ENCODE data around the gene KAZALD1.
"Not testable (repeated sequence)": the region's sequence is repeated elsewhere in the genome, so short reads cannot be mapped to it uniquely, and the experiment has no call there.

The KAZALD1 gene

DNA sequence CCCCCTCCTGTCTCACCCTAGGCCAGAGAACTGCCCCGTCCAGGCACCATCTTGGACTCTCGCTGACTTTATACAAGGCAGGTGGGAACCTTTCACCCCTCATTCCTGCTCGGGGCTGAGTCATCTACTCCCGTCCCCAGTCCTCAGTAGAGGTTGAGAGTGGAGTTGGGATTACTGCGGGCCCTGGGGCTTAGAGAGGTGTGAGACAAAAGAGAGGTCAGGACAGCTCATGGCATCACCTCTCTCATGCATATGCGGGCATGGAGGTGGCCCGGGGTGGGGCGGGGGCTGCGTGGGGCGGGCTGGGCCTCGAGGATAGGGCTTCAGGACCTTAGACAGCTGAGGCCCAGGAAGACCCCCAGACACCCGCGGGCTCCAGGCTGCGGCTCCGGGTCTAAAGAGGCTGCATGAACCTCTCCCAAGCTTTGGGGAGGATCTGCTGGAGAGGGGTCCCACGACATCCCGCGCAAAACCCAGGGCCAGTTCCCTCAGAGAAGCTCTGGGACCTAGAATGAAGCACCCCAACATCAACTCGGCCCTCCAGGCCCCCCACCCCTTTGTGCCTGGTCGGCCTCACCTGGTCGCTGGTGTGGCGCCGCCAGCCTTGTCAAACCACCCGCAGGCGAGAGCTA, 31.2 kb upstream of the KAZALD1 start:
- DNase-seq (ENCODE audit: low read depth, low spot score): no peak

DNA sequence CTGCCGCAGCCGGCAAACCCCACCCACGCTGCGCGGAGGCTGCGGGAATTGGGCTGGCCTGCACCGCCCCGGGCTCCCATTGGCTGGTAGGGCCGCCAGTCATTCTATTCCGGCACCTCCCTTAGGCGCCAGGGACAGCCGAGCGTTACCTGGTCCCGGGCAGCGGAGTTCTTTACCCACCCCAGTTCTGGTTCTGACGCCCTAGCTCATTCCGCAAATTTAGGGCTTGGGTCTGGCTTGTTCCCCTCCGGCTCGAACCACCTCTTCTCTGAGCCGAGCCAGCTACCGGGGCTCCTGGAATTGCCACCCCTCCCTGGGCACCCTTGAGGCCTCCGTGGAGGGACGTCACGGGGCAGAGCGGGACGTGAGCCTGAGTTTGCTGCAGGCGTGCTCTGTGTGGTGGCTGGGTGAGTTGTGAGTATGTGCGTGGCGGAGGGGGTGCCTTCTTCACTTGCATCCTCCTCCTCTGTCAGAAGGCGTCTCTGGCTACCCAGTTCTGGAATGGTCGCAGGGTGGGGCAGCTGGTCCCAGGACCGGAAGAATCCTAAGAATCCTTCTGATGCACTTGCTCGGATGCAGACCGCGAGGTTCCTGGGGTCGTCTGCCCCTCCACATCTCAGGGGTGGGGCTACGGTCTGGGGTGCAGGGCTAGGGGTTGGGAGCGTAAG, 30.5 kb upstream of the KAZALD1 start, which contains the start of the genes PDZD7 and SFXN3:
TSS of gene PDZD7 (minus strand) at position 2 of the 668 bp plus-strand sequence. CDS start 910 bp downstream, outside the sequence.
TSS of gene SFXN3 (plus strand) at position 107 of the 668 bp plus-strand sequence. CDS start 3,461 bp downstream, outside the sequence.
- DNase-seq (ENCODE audit: low read depth, low spot score): peak; percentile 83

DNA sequence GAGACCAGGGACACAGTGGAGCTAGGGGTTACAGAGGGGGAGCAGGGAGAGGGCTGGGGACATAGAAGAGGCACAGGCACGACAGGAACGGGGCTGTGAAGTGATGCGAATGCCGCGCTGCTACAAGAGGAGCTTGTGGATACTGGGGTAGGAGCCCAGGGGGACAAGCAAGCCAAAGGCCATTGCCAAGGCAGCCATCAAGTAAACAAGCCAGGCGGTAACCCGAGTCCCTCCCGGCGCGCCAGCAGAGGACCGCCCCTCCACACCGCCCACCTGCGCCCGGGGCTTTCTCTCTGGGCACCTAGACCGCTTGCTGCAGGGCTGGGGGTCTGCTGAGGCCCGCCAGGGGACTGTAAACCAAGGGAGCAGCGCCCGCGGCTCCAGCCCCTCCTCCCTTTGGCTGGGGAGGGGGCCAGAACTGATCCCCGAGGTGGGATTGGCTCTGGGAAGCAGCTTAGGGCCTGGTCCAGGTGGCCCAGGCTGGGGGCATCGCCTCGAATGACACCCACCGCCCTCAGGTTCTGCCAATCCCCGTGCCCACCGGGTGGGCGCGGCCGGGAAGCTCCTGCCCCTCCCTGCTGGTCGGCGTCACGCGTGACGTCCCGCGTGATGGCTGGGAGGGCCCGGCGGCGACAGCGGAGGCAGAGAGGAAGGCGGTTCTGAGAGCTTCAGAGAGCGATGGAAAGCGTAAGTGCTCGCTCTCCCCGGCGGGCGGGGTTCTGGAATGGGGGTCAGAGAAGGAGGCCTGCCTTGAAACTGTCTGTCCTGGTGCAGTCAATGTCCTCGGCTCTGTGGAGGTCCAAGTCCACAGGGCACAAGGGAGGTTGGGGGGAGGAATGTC, 29.8 kb upstream of the KAZALD1 start:
- peak; percentile 63 for DNase-seq (ENCODE audit: low read depth, low spot score)

DNA sequence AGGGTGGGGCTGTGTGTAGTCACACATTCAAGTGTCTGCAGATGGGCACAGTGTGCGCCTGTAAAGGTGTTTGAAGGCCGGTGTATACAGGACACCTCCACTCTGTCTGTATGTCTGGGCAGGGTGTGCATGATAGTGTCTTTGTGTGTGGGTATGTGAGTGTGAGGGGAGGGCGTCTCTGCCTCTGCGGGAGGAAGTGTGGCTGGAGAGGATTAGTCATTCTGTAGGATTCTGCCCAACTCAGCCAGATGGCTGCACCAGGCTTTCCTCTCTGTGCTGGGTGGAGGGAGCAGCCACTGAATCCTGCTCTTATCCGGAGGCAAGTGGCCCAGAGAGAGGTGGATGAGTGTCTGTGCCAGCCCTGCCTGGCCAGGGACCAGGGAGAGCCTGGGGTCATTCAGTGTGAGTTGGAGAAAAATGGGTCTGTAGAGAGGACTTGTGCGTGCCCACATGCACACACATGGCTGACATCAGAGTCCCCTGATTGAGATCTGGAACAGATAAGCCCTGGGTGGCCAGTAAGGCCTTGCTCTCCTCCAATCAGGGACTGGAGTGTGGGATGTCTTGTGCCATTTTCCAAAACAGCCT, 29.1 kb upstream of the KAZALD1 start:
- no peak for DNase-seq (ENCODE audit: low read depth, low spot score)

DNA sequence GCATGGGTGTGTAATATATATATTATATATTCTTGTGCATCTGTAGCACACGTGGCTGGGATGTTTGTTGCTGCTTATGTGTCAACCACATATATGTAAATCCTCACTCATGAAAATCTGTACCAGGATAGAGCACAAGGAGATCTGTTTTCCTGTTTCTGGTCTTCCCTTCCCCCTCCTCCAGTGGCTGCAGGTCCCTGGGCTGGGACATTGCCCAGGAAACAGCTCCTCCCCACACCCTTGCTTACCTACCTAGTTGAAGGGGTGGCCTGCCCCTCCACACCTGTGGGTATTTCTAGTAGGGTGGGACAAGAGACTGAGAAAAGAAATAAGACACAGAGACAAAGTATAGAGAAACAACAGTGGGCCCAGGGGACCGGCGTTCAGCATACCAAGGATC, 28.5 kb upstream of the KAZALD1 start:
- no peak for DNase-seq (ENCODE audit: low read depth, low spot score)

DNA sequence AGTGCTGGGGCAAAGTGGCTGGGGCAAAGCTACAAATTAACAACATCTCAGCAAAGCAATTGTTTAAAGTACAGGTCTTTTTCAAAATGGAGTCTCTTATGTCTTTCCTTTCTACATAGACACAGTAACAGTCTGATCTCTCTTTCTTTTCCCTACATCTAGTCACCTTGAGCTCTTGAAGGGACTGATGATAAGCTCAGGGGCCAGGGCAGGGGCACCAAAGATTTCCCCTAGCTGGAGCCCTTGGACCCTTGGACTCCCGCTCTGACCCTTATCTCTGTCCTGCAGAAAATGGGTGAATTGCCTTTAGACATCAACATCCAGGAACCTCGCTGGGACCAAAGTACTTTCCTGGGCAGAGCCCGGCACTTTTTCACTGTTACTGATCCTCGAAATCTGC, 27.4 kb upstream of the KAZALD1 start:
- DNase-seq (ENCODE audit: low read depth, low spot score): not testable (repeated sequence)

DNA sequence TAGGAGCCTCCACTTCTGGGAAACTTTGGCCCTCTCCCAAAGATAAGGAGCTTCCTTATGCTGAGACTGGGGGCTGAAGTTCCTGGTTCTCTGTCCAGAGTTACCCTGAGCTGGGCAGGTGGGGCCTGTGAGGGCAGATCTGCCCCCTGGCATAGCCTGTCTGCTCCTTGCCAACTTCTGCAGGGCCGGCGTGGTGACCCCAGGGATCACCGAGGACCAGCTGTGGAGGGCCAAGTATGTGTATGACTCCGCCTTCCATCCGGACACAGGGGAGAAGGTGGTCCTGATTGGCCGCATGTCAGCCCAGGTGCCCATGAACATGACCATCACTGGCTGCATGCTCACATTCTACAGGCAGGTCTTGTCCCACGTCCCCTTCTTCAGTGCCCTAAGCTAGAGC, 26.5 kb upstream of the KAZALD1 start:
- no peak for DNase-seq (ENCODE audit: low read depth, low spot score)

DNA sequence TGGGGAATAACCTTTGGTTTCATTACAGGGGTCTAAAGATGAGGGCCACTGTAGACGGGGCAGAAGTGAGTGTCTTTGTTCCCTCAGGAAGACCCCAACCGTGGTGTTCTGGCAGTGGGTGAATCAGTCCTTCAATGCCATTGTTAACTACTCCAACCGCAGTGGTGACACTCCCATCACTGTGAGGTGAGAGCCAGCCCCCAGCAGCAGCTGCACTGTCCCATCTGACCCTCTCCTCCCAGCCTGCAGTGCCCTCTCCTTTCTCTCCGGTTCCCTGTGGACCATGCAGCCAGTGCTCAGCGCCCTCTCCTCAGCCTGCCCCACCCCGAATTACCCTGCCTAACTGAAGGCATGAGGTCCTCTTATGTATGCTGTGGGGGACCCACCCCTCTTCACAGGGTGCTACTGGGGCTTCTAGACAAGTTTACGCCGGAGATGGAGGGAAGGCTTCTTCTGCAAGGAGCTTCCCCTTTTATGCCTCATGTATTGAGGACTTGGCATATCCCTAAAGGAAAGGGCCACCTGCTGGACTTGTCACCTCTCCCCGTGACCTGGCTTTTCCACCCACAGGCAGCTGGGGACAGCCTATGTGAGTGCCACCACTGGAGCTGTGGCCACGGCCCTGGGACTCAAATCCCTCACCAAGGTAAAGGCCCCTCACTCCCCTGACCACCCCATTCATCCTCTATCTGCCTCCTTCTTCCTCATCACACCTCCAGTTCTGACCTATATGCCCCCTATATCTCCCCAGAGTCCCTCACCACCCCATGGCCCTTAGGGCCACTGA, 25.7 kb upstream of the KAZALD1 start:
- DNase-seq (ENCODE audit: low read depth, low spot score): no peak

DNA sequence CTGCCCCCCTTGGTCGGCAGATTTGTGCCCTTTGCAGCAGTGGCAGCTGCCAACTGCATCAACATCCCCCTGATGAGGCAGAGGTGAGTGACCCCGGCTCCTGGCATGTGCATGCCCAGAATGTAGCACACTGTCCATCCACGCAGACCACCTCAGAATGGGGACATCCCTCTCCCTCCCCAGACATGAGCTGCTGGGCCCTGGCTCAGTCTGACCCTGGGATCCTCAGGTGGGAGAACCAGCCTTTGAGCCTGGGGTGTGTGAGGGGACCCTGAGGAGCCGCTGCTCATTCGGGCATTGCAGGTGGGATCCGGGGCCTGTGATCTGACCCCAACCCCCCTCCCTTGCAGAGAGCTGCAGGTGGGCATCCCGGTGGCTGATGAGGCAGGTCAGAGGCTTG, 25.1 kb upstream of the KAZALD1 start:
- no peak for DNase-seq (ENCODE audit: low read depth, low spot score)

DNA sequence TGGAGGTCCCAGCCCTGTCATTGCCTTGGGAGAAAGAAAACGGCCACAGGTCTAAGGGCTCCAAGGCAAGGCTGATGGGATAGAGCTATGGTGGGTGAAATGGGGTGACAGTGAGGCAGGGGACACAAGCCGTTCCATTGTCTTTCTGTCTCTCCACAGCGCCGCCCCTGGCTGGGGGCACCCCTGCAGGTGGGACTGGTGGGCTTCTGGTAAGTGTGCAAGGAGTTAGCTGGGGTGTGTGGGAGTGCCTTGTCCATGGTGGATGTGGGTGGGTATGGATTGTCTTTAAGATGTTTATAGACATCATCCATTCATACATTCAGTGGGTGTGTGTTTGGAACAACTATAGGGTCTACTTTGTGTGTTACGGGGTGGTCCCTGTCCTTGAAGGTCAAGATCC, 23.3 kb upstream of the KAZALD1 start:
- no peak for DNase-seq (ENCODE audit: low read depth, low spot score)

DNA sequence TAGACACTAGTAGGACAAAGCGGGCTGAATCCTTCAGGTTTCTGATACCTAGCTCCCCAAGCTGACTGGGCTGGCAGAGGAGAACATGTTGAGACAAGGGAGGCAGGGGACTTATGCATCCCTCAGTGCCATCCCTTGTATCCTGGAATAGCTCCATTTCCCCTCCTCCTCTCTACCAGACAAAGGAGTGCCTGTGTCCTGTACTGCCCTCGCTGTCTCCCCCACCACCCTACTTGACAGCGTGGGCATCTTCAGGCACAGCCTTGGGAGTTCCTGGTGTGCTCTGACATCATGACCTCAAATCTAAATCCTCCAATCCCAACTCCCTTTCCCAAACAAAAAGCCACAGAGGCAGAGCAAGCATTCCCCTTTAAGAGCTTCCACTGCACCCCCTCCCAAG, 21.7 kb upstream of the KAZALD1 start:
- DNase-seq (ENCODE audit: low read depth, low spot score): no peak

DNA sequence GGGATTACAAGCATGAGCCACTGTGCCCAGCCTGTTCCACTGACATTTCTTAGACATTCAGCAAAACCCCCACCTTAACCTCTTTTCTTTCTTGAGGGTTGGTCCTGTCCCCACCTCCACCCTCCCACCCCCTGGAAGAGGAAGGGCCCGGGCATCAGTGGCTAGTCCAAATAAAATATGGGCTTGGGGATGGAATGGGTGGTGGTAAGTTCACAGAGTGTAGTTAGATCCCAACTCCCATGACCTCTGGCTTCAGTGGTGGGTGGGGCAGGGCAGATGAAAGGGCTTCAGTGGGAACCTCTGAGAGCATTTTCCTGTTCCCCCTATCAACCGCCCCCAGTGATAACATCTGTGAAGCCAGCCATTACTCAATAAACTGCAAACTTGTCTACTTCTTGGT, 20.9 kb upstream of the KAZALD1 start:
- DNase-seq (ENCODE audit: low read depth, low spot score): no peak

DNA sequence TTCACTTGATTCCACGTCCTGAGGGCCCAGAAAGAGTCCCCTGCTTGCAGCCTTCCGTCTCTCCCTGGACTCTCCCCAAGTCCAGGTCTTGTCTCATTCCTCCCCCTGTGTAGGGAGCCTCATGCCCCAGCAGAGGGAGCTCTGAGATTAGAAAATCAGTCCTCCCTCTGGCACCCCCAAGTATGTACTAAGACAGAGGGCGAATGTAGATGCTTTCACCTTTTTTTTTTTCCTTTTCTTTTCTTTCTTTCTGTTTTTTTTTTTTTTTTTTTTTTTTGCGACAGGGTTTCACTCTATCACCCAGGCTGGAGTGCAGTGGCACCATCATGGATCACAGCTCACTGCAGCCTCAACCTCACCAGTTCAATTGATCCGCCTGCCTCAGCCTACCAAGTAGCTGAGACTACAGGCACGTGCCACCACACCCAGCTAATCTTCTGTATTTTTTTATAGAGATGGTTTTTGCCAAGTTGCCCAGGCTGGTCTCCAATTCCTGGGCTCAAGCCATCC, 20.5 kb upstream of the KAZALD1 start:
- DNase-seq (ENCODE audit: low read depth, low spot score): peak; percentile 53

DNA sequence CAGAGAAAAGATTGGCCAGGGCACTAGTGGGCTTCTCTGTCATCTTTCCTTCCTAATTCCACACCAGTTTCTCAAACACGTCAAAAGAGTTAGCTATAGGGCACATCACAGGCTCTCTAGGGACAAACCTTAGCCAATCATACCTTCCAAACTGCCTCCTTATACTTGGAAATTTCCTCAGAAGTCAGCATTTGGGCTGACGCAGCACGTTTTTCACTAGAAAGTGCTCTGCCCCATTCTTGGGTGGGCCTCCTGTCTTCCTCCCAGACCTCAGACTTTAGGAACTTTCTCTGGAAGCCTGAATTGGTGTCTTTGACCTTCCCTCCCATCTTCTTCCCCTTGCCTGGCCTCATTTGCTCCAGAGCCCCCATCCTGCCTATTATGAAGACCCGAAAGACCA, 19.7 kb upstream of the KAZALD1 start:
- DNase-seq (ENCODE audit: low read depth, low spot score): no peak

DNA sequence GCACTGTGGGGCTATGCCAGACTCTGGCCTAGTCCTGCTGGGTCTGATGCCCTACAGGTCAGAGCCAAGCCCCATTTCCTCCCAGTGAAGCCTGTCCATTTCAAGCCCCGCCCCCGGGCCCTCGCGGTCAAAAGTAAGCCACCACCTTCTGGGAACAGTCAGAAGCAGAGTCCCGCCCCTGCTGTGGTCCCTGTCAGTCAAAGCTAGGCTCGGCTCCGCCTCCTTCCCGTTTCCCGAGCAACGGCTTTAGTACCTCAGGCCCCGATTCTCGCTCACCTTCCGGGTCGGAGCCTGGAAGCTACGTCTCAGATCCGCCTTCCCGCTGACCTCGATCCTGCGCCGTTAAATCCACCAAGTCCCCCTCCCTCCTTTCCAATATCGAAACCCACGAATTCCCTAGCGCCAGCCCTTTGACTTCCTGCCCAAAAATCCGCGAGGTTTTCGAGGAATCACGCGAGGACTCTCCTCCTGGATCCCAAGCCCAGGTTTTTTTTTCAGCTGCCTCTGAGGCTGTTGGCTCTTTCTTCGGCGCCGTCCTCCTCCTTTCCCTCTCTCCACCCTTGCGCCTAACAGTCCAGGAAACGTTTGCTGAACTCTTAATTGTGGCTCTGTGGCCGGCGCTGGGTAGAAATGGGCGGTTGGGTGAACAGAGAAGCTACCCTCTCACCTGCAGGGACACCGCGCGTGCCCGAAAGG, 19.0 kb upstream of the KAZALD1 start:
- peak; percentile 61 for DNase-seq (ENCODE audit: low read depth, low spot score)

DNA sequence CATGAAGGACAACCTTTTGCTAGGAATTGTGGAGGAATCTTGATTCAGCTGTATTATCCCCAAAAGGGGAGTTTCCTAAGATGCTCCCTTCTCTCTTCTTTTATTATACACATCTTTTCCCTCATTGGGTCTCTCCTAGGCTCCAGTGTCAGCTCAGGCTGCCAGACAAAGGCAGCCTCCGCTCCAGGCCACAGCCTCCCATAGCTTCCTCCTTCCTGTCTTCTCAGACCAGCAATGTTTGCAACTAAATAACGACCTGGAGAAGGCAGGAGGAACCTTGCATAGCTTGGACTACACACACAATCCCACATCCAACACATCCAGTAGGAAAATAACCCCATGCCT, 18.5 kb upstream of the KAZALD1 start:
- DNase-seq (ENCODE audit: low read depth, low spot score): no peak

DNA sequence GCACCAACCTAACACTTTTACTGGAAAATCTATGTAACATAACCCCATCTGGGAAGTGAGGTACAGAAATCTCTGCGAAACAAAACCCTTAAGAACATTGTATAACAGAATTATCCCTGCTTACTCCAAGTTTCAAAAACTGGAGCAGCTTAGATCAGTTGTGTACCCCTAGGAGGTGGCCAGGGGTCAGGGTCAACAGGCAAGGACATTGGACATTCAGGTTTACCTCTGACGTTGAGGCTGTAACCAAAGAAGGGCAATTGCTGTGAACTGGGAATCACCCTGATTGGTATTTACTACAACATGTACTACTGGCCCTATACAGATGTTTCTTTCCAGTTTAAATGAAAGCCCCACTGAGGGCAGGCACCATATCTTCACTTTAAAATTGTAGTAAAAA, 17.7 kb upstream of the KAZALD1 start:
- DNase-seq (ENCODE audit: low read depth, low spot score): no peak

DNA sequence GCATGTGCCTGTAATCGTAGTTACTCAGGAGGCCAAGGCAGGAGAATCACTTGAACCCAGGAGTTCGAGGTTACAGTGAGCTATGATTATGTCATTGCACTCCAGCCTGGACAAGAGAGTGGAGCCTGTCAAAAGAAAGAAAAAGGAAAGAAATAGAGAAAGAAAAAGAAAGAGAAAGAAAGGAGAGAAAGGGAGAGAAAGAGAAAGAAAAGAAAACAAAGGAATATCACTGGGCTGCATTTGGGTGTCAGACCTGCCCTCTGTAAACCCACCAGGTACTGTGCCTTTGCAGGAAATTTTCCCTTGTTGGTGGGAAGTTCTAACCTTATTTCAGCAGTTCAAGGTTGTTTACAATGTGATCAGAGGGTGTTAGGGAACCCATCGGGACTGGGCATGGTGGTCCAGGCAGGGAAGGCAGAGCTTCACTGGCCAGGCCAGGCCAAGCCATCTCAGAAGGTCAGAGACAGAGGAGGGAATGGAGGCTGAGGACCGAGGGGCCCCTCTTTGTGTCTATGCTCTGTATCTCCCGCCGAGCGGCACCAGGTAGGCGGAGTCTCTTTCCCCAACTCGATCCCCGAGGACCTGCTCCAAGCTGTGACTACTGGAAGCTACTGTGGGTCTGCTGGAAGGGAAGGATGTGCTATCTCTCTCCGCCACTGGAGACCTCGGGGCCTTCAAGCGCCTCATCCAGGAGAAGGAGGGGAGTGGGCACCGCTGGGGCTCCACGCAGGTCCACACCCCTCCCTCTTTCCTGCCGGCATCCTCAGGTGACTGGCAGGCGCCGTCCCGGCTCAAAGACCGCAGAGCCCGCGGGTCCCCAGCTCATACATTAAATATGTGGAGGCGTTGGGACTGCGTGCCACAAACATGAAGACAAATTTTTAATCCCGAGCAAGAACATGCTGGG, 15.2 kb upstream of the KAZALD1 start:
- no peak for DNase-seq (ENCODE audit: low read depth, low spot score)

DNA sequence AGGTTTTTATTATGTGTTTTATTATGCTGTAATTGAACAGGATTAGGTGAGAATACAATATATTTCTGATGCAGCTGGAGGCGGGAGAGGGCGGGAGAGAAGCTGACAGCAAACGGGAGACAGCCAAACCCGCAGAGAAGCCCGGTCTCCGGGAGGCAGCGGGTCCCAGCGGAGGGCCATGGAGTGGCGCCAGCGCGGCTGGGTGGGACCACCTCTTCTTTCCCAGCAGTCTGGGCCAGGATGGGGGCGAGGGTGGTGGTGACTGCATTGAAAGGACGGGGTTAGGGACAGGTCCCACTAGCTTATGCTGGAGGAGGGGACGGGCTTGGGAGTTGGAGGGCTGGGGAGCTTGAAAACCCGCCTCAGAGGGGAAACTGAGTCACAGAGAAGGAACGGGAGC, 14.5 kb upstream of the KAZALD1 start:
- no peak for DNase-seq (ENCODE audit: low read depth, low spot score)

Data from activated CD4-positive, CD25-positive, alpha-beta regulatory T cell treated with anti-CD3 and anti-CD28 coated beads, Interleukin-2, amount 50 U/mL, for 16 hours (primary cell).